HepG2 (cell line): ENCODE measurements around the gene SNRNP35. TPM values are rescaled to one million over a fixed set of nuclear protein-coding genes. Genes with fewer than 3 reads are reported as not detected.
A peak's percentile ranks its signal among the peaks of the same experiment; 100 is the strongest.

Experiments
- ARNT2 ChIP-seq: sonication (generic); formaldehyde crosslinking; IDR thresholded peaks from 2 replicates; pipeline ENCODE4 v1.8.0; 2022; ENCODE audit warnings: mild to moderate bottlenecking, low read depth, missing genetic modification reagents, moderate library complexity
- HMGXB3 ChIP-seq: sonication (generic); formaldehyde crosslinking; IDR thresholded peaks from 2 replicates; pipeline ENCODE4 v1.4.0; 2020; ENCODE audit warnings: missing genetic modification reagents, borderline replicate concordance
- HNF4A ChIP-seq: sonication (generic); formaldehyde crosslinking; IDR thresholded peaks from 2 replicates; pipeline ENCODE4 v1.4.0; 2020; ENCODE audit warnings: missing genetic modification reagents
- MED1 ChIP-seq: sonication (generic); formaldehyde crosslinking; IDR thresholded peaks from 2 replicates; pipeline ENCODE4 v1.4.0; 2020; ENCODE audit warnings: missing genetic modification reagents
- MLXIP ChIP-seq: sonication (generic); formaldehyde crosslinking; IDR thresholded peaks from 2 replicates; pipeline ENCODE4 v1.9.0; 2021; ENCODE audit warnings: missing genetic modification reagents, borderline replicate concordance
- NR2F6 ChIP-seq, 2 experiments: IDR thresholded peaks; 2 replicates each; pipeline ENCODE4 v1.6.1; 2016; ENCODE audit warnings: antibody characterized with exemption in 1 of 2, mild to moderate bottlenecking in 1 of 2
- NRL ChIP-seq: sonication (generic); formaldehyde crosslinking; IDR thresholded peaks from 2 replicates; pipeline ENCODE4 v1.5.0; 2020; ENCODE audit warnings: missing genetic modification reagents, mild to moderate bottlenecking, moderate library complexity, borderline replicate concordance
- PHB2 ChIP-seq: fragments of 450-650 bp; IDR thresholded peaks from 2 replicates; pipeline ENCODE4 v1.6.1; 2018; ENCODE audit not compliant: partially characterized antibody
- PHF20 ChIP-seq: sonication (generic); formaldehyde crosslinking; IDR thresholded peaks from 2 replicates; pipeline ENCODE4 v1.5.0; 2020; ENCODE audit warnings: mild to moderate bottlenecking, missing genetic modification reagents
- RNF2 ChIP-seq: fragments of 450-650 bp; conservative IDR thresholded peaks from 2 replicates; pipeline ENCODE4 v1.6.1; 2016; ENCODE audit warnings: low read depth
- SMC3 ChIP-seq: IDR thresholded peaks from 2 replicates; pipeline ENCODE4 v1.6.1; 2011; ENCODE audit warnings: low read length, improper control_type of control experiment
- ZEB1 ChIP-seq: IDR thresholded peaks from 2 replicates; pipeline ENCODE4 v1.6.1; 2012; ENCODE audit warnings: mild to moderate bottlenecking, low read depth, inconsistent platforms; ENCODE audit not compliant: insufficient replicate concordance
- ZNF547 ChIP-seq: sonication (generic); formaldehyde crosslinking; IDR thresholded peaks from 2 replicates; pipeline ENCODE4 v1.5.1; 2020; ENCODE audit warnings: mild to moderate bottlenecking, missing genetic modification reagents
- ZNF567 ChIP-seq: sonication (generic); formaldehyde crosslinking; IDR thresholded peaks from 2 replicates; pipeline ENCODE4 v1.8.1; 2023; ENCODE audit warnings: mild to moderate bottlenecking, missing genetic modification reagents, borderline replicate concordance
- ZNF598 ChIP-seq: sonication (generic); formaldehyde crosslinking; IDR thresholded peaks from 2 replicates; pipeline ENCODE4 v1.5.1; 2020; ENCODE audit warnings: mild to moderate bottlenecking, missing genetic modification reagents, borderline replicate concordance
- ZNF768 ChIP-seq: sonication (generic); formaldehyde crosslinking; IDR thresholded peaks from 2 replicates; pipeline ENCODE4 v1.4.0; 2020; ENCODE audit warnings: missing genetic modification reagents
- ZNF782 ChIP-seq: sonication (generic); formaldehyde crosslinking; IDR thresholded peaks from 2 replicates; pipeline ENCODE4 v1.4.0; 2020; ENCODE audit warnings: missing genetic modification reagents, mild to moderate bottlenecking, borderline replicate concordance
- ZUFSP ChIP-seq: sonication (generic); formaldehyde crosslinking; IDR thresholded peaks from 2 replicates; pipeline ENCODE4 v1.9.0; 2021; ENCODE audit warnings: missing genetic modification reagents, mild to moderate bottlenecking, borderline replicate concordance
- polyA plus RNA-seq, 8 experiments: library from polyadenylated mRNA; depleted of rRNA in 3 of 8; stranded (reverse) in 7 of 8; unstranded in 1 of 8; fragments of >200 nt; fragmentation: Illumina TruSeq in 4 of 8; extraction: Trizol in 4 of 8; gene quantifications; 2 replicates each; pipeline versions ENCODE4 v1.2.1 to v1.2.3, GENCODE V29; 2011 to 2016; ENCODE audit warnings: low read depth in 4 of 8, missing spikeins in 1 of 8, mixed read lengths in 1 of 8; ENCODE audit not compliant: insufficient read depth in 1 of 8
- total RNA-seq, 5 experiments: library from RNA; depleted of rRNA; stranded (reverse); fragments of >200 nt; fragmentation: Illumina TruSeq; extraction: Trizol; gene quantifications; 2 replicates each; pipeline ENCODE4 v1.2.3, GENCODE V29; 2016; ENCODE audit warnings: low read depth in 1 of 5

The SNRNP35 gene
- total and polyA plus RNA-seq, 2 of the 13 experiments (the other 11 are each of a cell fraction or from before 2014, with no cell fraction given) = 11.3 to 22.6 TPM

- TF ChIP-seq MLXIP (CRISPR knock-in tag) = no peak
- peak; percentile 80 for TF ChIP-seq NR2F6 (IDR thresholded peaks at IDR 0.05)
- peak; percentile 83 for TF ChIP-seq NR2F6 (CRISPR knock-in tag; IDR thresholded peaks at IDR 0.05)
- TF ChIP-seq SMC3 = 0 out of 2 replicates have a peak, but pooled peaks have one; percentile 2
- no peak for TF ChIP-seq ZNF567 (CRISPR knock-in tag)
- no peak for TF ChIP-seq ARNT2
- TF ChIP-seq MED1 (CRISPR knock-in tag) = no peak
- TF ChIP-seq HNF4A = peak; percentile 79
- TF ChIP-seq HMGXB3 (CRISPR knock-in tag) = no peak
- no peak for TF ChIP-seq RNF2
- TF ChIP-seq ZUFSP (CRISPR knock-in tag) = no peak
- TF ChIP-seq ZNF598 (CRISPR knock-in tag) = no peak
- no peak; the same call in 1 of the 2 replicates for TF ChIP-seq NRL (CRISPR knock-in tag)
- TF ChIP-seq ZNF547 (CRISPR knock-in tag) = no peak
- no peak for TF ChIP-seq ZEB1
- TF ChIP-seq ZNF768 (CRISPR knock-in tag) = peak; percentile 78
- TF ChIP-seq PHF20 (CRISPR knock-in tag) = no peak
- TF ChIP-seq PHB2 = no peak
- TF ChIP-seq ZNF782 (CRISPR knock-in tag) = no peak
Measured at GRCh38 chr12:123498126-123498825, 40.3 kb downstream of the SNRNP35 start (continued).
